Measurements from ENCODE around the gene FZD7.

GRCh38 chr2:202014318-202014717, 19.3 kb upstream of the FZD7 start:
- TF ChIP-seq CTCF (IDR thresholded peaks at IDR 0.05) (no peak), POLR2AphosphoS5 (IDR thresholded peaks at IDR 0.05) (no peak), POLR2A (IDR thresholded peaks at IDR 0.05) (no peak)
